Small intestine (tissue), 7 donors: ENCODE results near the gene ANKS6. TPM values are rescaled to one million over a fixed set of nuclear protein-coding genes. Genes with fewer than 3 reads are reported as not detected.

ENCODE experiments used
- DNase-seq, 2 donors: peaks; one replicate each; pipeline versions ENCODE4 v3.0.0 to v3.0.0-alpha.2; 2013
- FAIRE-seq: peaks from 2 replicates; lab custom pipeline; 2012; peaks lifted over from hg19 to GRCh38; lab: Jason Lieb, UNC
- H3K27ac ChIP-seq, 3 donors: one replicate each; pipeline ENCODE4 v1.5.1; 2013; ENCODE audit warnings: low read length in 2 of 3, mild to moderate bottlenecking in 2 of 3, control low read depth in 1 of 3, inconsistent platforms in 1 of 3, low read depth in 1 of 3, moderate library complexity in 1 of 3
- H3K27me3 ChIP-seq, 3 donors: one replicate each; pipeline ENCODE4 v1.6.1; 2013; ENCODE audit warnings: low read length in 3 of 3, inconsistent platforms in 1 of 3; ENCODE audit not compliant: control insufficient read depth in 3 of 3, insufficient read depth in 3 of 3
- H3K36me3 ChIP-seq, 3 donors: one replicate each; pipeline ENCODE4 v1.6.1; 2013; ENCODE audit warnings: low read length in 3 of 3, inconsistent platforms in 1 of 3, low read depth in 1 of 3, mild to moderate bottlenecking in 1 of 3, moderate library complexity in 1 of 3; ENCODE audit not compliant: control insufficient read depth in 3 of 3, insufficient read depth in 2 of 3
- H3K4me1 ChIP-seq, 3 donors: one replicate each; pipeline ENCODE4 v1.6.1; 2013; ENCODE audit warnings: low read length in 2 of 3, inconsistent platforms in 1 of 3, low read depth in 1 of 3, mild to moderate bottlenecking in 1 of 3, moderate library complexity in 1 of 3; ENCODE audit not compliant: control insufficient read depth in 3 of 3, insufficient read depth in 2 of 3
- H3K4me3 ChIP-seq, 3 donors: one replicate each; pipeline ENCODE4 v1.5.1; 2013; ENCODE audit warnings: low read length in 3 of 3, control low read depth in 1 of 3, inconsistent platforms in 1 of 3, low read depth in 1 of 3, mild to moderate bottlenecking in 1 of 3, moderate library complexity in 1 of 3
- H3K9me3 ChIP-seq, 2 donors: one replicate each; pipeline ENCODE4 v1.6.1; 2013; ENCODE audit warnings: low read depth in 1 of 2, low read length in 1 of 2; ENCODE audit not compliant: control insufficient read depth in 2 of 2, insufficient read depth in 1 of 2
- WGBS, 3 donors: extraction: QIAGEN DNeasy Blood & Tissue Kit; methylation state at CpG; one replicate each; pipeline ENCODE4 v1.1.7; 2013; 5-methylcytosine and 5-hydroxymethylcytosine counted together
- polyA plus RNA-seq, 4 donors: library from polyadenylated mRNA; stranded (reverse) in 3 of 4; unstranded in 1 of 4; fragments of 200-250 nt in 3 of 4; fragments of 120-200 nt in 1 of 4; gene quantifications; one replicate each; pipeline versions ENCODE4 v1.2.1 to v1.2.3, GENCODE V29; 2013
- donor health status: healthy with polysubstance abuse.
- donor health status: control.
- donor health status: control.
- donor health status: Bipolar disorder and iron deficiency.
- donor health status: healthy.

ANKS6 gene
- polyA plus RNA-seq, 4 donors, result 17.3 to 33.3 (median 19.3) TPM

DNA sequence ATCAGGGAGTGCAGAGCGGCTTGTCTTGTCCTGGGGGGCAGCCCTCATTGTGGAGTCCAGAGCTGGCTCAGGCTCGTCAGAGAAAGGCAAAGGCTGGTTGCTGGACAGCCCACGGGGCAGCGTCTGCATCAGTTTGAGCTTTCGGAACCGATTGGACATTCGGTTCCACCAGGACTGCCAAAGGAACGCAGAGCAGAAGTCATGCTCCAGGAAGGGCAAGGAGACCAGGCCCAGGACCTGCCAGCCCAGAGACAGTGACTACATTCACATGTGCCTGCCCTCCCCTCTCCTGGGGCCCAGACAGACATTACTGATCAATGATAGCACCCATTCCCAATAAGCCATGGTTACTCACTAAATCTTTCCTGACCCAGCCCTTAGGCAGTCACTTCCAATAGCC is 18.1 kb downstream of the ANKS6 start:
- Histone ChIP-seq H3K36me3 (peaks cover 1 to 49% (median 2%) of the 10 kb centered on the region in 3 donors), H3K4me3 (no peak overlapping the region), H3K27me3 (no peaks in the 10 kb centered on the region), H3K9me3 (no peaks in the 10 kb centered on the region), H3K27ac (peak overlapping the region in 2 of 3 donors; percentile 56 to 85), H3K4me1 (peaks cover 0 to 59% (median 3%) of the 10 kb centered on the region in 3 donors)
- 90 to 97% (median 94%) methylated on average over 8 of the region's 8 CpGs for WGBS, 3 donors
- DNase-seq, result no peak
- FAIRE-seq, result no peak

DNA sequence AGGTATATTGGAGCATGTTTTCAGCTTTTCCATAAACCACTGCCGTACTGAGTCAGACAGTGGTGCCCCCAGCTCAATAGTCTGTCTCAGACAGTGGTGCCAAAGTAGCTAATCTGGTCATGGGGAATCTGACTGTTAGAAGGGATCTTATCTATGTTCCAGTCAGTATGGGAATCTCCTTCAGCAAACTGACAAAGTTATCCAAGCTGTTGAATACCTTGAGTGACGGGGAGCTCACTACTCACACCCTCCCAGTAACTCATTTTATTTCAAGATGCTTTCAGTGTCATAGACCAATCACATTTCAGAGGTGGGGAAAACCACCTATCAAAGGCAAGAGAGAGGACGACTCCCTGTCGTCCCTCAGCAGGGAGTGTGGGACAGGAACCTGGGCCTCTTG is 18.7 kb downstream of the ANKS6 start:
- Histone ChIP-seq H3K9me3 (no peaks in the 10 kb centered on the region), H3K27me3 (no peaks in the 10 kb centered on the region), H3K27ac (peak overlapping the region in 1 of 3 donors; percentile 85), H3K36me3 (peaks cover 2 to 56% (median 3%) of the 10 kb centered on the region in 3 donors), H3K4me3 (no peak overlapping the region), H3K4me1 (peaks cover 0 to 52% (median 3%) of the 10 kb centered on the region in 3 donors)
- no peak for DNase-seq
- 92 to 94% (median 94%) methylated on average over 4 of the region's 4 CpGs for WGBS, 3 donors
- no peak for FAIRE-seq

DNA sequence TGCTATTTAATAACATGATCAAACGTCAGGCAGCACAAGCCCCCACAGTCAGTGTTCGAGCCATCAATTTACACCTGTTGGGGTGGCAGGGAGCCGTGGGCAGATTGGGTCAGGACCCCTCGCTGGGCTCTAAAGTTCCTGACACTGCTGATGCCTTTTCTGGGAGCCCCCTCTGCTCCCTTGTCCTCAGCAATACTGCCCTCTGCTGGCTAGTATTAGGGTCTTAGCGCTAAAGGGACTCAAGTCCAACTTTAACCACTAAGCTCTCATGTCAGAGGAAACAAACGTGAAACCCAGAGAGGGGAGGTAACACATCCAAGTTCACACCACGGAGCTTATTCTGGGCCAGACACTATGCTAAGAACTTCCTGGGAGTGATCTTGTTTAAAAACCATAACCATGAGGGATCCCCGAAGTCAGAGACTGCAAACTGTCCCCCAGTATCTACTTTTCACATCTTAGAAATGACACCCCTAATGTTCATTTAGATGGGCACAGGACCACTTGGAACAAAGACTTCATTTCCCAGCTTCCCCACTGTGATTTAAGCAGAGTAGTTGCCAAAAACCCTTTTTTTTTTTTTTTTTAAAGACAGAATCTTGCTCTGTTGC is 20.4 kb downstream of the ANKS6 start:
- Histone ChIP-seq H3K36me3 (peaks cover 2 to 66% (median 4%) of the 10 kb centered on the region in 3 donors), H3K9me3 (no peaks in the 10 kb centered on the region), H3K27me3 (no peaks in the 10 kb centered on the region), H3K4me1 (peaks cover 0 to 37% (median 0%) of the 10 kb centered on the region in 3 donors), H3K4me3 (no peak overlapping the region), H3K27ac (no peak overlapping the region)
- FAIRE-seq (no peak), DNase-seq (peak; percentile 37 to 74)
- WGBS, 3 donors, result 49 to 70% (median 63%) methylated on average over 8 of the region's 8 CpGs

DNA sequence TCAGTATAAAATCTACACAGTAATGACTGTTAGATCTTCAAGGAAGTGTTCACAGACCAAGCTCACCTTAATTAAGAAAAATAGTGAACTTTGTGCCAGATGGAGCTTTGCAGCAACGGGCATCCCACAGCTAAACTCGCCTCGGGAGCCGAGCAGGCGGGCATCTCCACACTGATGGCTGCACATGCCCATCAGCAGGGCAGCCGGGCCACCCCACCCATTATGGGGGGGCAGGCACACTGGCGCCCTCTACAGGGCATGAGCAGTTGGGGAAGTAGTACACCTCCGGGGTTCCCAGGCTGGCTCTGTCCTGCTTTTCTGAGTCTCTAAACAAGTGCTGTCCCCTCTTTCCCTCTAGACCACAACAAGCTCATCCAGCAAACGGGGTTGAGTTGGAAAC is 21.6 kb downstream of the ANKS6 start:
- no peak for DNase-seq
- WGBS, 3 donors, result 86 to 88% (median 86%) methylated on average over 9 of the region's 9 CpGs

DNA sequence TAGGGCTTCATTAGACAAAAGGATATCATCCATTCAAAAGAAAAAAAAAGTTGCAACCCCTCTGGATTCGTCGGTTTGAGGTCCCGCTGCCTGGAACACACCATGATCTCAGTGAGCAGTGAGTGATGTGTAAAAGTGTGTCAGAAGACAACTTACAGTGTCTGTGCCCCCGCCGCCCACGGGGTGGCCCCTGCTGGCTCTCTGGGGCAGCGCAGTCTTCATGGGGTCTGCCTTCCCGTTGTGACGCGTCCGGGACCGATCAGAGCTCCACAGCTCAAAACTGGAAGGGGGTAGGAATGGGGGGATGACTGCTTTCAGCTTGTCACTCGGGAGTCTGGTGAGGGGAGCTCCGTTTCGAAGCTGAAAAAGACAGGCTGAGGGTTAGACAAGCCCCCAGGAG is 22.6 kb downstream of the ANKS6 start:
- DNase-seq (no peak), FAIRE-seq (no peak)
- no peaks in the 10 kb centered on the region for H3K9me3 ChIP-seq
- H3K27me3 ChIP-seq, result no peaks in the 10 kb centered on the region
- peaks cover 6 to 65% (median 9%) of the 10 kb centered on the region in 3 donors for H3K36me3 ChIP-seq
- WGBS, 3 donors, result 93 to 98% (median 95%) methylated on average over 15 of the region's 15 CpGs
- no peak overlapping the region for H3K4me3 ChIP-seq
- H3K4me1 ChIP-seq, result peaks cover 0 to 19% (median 0%) of the 10 kb centered on the region in 3 donors
- no peak overlapping the region for H3K27ac ChIP-seq

More for the DNA sequence above, 21.6 kb downstream of the ANKS6 start:
- H3K27ac ChIP-seq, result no peak overlapping the region
- H3K4me3 ChIP-seq, result no peak overlapping the region
- peaks cover 0 to 27% (median 0%) of the 10 kb centered on the region in 3 donors for H3K4me1 ChIP-seq
- H3K9me3 ChIP-seq, result no peaks in the 10 kb centered on the region
- FAIRE-seq, result no peak
- no peaks in the 10 kb centered on the region for H3K27me3 ChIP-seq
- peaks cover 6 to 62% (median 7%) of the 10 kb centered on the region in 3 donors for H3K36me3 ChIP-seq

DNA sequence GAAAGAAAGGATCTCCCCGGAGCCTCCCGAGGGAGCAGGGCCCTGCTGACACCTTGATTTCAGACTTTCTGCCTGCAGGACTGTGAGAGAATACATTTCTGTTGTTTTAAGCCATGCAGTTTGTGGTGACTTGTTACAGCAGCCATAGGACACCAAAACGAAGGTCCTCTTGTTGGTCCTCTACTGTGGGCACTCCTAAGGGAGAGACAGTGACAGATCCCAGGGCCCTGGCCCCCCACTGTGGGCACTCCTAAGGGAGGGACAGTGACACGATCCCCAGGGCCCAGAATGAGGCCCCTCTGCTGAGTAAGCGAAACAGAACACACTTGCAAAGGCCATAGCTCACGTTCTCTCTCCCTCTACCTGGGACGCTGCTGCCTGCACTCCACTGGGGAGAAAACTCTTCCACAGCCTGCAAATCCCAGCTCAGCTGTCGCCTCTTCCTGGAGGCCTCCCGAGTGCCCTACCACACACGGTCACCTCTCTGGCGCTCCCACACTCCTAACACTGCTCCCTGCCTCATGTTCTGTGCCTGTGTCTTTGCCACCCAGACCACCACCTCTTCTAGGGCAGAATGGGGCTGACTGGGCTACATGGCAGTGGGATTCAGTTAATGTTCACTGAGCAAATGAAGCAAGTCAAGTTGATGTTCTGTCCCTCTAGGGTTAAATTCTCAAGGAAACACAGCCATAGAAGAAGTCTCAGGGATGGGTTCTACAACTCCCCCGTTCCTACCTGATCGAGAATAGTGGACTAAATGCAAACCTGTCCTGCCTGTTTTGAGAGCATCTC is 23.8 kb downstream of the ANKS6 start:
- no peaks in the 10 kb centered on the region for H3K9me3 ChIP-seq
- H3K4me3 ChIP-seq, result no peak overlapping the region
- H3K27ac ChIP-seq, result no peak overlapping the region
- DNase-seq (no peak), FAIRE-seq (no peak)
- H3K27me3 ChIP-seq, result no peaks in the 10 kb centered on the region
- peaks cover 6 to 67% (median 9%) of the 10 kb centered on the region in 3 donors for H3K36me3 ChIP-seq
- peaks cover 0 to 7% (median 0%) of the 10 kb centered on the region in 3 donors for H3K4me1 ChIP-seq
- 92 to 95% (median 93%) methylated on average over 13 of the region's 13 CpGs for WGBS, 3 donors

DNA sequence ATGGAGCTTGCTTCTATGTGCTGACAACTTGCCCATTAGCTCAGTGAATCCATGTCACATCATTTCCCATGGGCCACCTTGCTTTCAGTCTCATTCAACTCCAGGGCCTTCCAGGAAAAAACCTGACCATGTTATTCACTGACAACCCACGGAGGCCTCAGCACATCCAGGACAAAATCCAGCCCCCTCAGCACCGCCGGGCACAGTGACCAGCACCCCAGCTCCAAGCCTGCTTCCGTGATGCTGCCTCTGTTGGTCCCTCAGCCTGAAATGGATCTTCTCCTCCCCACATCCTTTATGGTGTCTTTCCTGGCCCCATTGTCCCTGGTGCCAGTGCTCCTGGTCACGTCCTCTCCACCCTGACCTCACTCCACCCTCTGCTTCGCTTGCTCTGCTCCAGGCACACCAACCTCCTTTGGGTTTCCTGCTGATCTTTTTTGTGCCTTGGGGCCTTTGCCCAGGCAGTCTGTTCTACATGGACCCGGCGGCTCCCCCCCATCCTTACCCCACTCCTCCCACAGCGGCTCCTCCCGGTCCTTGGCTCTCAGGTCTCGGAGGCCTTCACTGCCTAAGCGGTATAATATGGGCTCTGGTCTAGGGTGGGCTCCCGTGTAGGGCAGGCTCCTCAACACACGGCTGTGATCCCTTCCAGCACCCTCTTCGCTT is 25.0 kb downstream of the ANKS6 start:
- Histone ChIP-seq H3K4me3 (no peak overlapping the region), H3K9me3 (no peaks in the 10 kb centered on the region), H3K27ac (no peak overlapping the region), H3K27me3 (no peaks in the 10 kb centered on the region), H3K4me1 (peaks cover 0 to 12% (median 0%) of the 10 kb centered on the region in 3 donors), H3K36me3 (peaks cover 6 to 68% (median 9%) of the 10 kb centered on the region in 3 donors)
- FAIRE-seq, result no peak
- WGBS, 3 donors, result 93 to 98% (median 96%) methylated on average over 15 of the region's 15 CpGs
- DNase-seq, result no peak

DNA sequence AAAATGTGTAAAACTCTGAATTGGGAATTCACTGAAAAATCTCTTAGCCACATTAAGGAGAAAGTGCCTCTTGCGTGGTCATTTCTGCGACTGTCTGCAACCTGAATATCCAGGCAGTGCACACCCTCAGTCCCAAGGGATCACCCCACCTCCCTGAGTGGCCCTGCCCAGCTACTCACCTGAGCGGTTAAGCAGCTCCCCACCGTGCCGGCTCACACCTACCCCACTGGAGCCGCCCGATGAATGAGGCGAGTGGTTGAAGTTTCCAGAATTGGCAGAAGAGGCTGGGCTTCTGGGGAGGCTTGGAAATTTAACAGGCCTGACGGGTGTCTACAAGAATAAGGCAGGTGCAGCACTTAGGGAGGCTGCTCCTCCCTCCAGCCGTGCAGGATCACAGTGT is 25.6 kb downstream of the ANKS6 start:
- DNase-seq, result no peak
- Histone ChIP-seq H3K9me3 (peaks cover 0 to 2% of the 10 kb centered on the region in 2 donors), H3K27me3 (no peaks in the 10 kb centered on the region), H3K4me3 (no peak overlapping the region), H3K27ac (no peak overlapping the region), H3K36me3 (peaks cover 6 to 69% (median 9%) of the 10 kb centered on the region in 3 donors), H3K4me1 (peaks cover 0 to 12% (median 0%) of the 10 kb centered on the region in 3 donors)
- WGBS, 3 donors, result 95 to 98% (median 95%) methylated on average over 10 of the region's 10 CpGs
- no peak for FAIRE-seq
